Calu3 (cell line): ENCODE measurements around the gene SLC25A43. TPM values are rescaled to one million over a fixed set of nuclear protein-coding genes. Genes with fewer than 3 reads are reported as not detected.

ENCODE experiments used
- BruUV-seq: library from RNA; stranded (reverse); fragments of 400-500 nt; replicated peaks from 2 replicates; lab custom pipeline; 2021; lab: Mats Ljungman, UMichigan
- CTCF ChIA-PET: fragments of 300-600 bp; sonication (Branson Sonifier 250); formaldehyde crosslinking; loops from one replicate; lab custom pipeline; 2022; ENCODE audit warnings: antibody characterized with exemption; lab: Charles Lee
- DNase-seq: peaks from one replicate; pipeline ENCODE4 v3.0.0; 2022
- H3K27ac Mint-ChIP-seq: one replicate; pipeline ENCODE4 v1.8.0; 2022; ENCODE audit warnings: mixed read lengths; ENCODE audit not compliant: unreplicated experiment
- H3K27me3 Mint-ChIP-seq: one replicate; pipeline ENCODE4 v1.8.0; 2022; ENCODE audit warnings: mixed read lengths; ENCODE audit not compliant: unreplicated experiment
- H3K36me3 Mint-ChIP-seq: one replicate; pipeline ENCODE4 v1.8.0; 2022; ENCODE audit warnings: mild to moderate bottlenecking, moderate library complexity, mixed read lengths; ENCODE audit not compliant: insufficient read depth, unreplicated experiment
- H3K4me1 Mint-ChIP-seq: one replicate; pipeline ENCODE4 v1.8.0; 2022; ENCODE audit warnings: mild to moderate bottlenecking, low read depth, mixed read lengths; ENCODE audit not compliant: unreplicated experiment
- H3K4me3 Mint-ChIP-seq: one replicate; pipeline ENCODE4 v1.8.0; 2022; ENCODE audit warnings: mild to moderate bottlenecking, low read depth, moderate library complexity, mixed read lengths; ENCODE audit not compliant: unreplicated experiment
- H3K9me3 Mint-ChIP-seq: one replicate; pipeline ENCODE4 v1.8.0; 2022; ENCODE audit warnings: low read depth, mixed read lengths; ENCODE audit not compliant: unreplicated experiment
- intact Hi-C: fragments of 100-400 bp; cut with micrococcal nuclease; formaldehyde crosslinking; loops from one replicate; pipeline ENCODE4 v1.10.0; 2022; ENCODE audit not compliant: unreplicated experiment
- total RNA-seq: library from RNA; stranded (reverse); gene quantifications from 2 replicates; pipeline ENCODE4 v1.2.3, GENCODE V29; 2022
- TF ChIP-seq, protein P1 (sequence below): fragments of 200-600 bp; IDR thresholded peaks from one replicate; pipeline ENCODE4 v1.8.0; 2022; ENCODE audit warnings: antibody characterized with exemption; ENCODE audit not compliant: unreplicated experiment

Gene SLC25A43
- total RNA-seq, 1 experiment from 2014 or later = 15.5 TPM

DNA sequence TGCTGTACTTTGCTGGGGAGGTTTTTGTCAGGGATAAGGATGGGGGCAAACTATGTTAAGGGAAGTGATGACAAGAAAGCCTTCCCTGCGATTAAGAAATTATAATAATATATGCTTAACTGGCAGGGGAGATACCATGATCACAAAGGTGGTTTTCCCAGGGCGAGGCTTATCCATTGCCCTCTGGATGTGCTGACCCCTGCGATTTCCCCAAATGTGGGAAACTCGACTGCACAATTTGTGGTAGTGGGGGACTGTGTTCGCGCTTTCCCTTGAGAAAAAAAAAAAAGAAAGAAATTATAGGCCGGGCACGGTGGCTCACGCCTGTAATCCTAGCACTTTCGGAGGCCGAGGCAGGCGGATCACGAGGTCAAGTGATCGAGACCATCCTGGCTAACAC is 24.5 kb downstream of the SLC25A43 start:
- intact Hi-C loops = no loop called here

DNA sequence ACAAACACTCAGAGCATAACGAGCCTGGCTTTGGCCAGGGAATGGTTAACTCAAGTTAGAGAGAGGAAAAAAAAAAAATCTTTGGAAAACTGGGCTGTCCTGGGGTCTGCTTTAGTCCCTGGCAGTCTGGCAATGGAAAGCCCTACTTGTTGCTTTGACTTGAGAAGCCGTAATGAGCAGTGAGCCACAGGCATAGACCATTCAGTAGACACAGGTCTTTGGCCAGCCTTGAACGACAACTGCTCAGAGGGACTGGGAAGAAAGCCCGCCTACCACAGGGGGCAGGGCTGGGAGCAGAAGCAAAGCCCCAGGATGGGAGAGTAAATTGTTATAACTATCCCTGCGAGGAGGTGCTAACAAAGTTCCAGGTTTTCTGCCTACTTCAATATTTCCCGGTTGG is 25.9 kb downstream of the SLC25A43 start:
- TF ChIP-seq, protein P1, sequence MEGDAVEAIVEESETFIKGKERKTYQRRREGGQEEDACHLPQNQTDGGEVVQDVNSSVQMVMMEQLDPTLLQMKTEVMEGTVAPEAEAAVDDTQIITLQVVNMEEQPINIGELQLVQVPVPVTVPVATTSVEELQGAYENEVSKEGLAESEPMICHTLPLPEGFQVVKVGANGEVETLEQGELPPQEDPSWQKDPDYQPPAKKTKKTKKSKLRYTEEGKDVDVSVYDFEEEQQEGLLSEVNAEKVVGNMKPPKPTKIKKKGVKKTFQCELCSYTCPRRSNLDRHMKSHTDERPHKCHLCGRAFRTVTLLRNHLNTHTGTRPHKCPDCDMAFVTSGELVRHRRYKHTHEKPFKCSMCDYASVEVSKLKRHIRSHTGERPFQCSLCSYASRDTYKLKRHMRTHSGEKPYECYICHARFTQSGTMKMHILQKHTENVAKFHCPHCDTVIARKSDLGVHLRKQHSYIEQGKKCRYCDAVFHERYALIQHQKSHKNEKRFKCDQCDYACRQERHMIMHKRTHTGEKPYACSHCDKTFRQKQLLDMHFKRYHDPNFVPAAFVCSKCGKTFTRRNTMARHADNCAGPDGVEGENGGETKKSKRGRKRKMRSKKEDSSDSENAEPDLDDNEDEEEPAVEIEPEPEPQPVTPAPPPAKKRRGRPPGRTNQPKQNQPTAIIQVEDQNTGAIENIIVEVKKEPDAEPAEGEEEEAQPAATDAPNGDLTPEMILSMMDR = no peak
- intact Hi-C loops = no loop called here
- CTCF ChIA-PET = no interaction called here
- Mint-ChIP-seq H3K27ac (no peak overlapping the region), H3K4me1 (peaks cover under 1% of the 10 kb centered on the region), H3K36me3 (peaks cover 7% of the 10 kb centered on the region), H3K4me3 (no peak overlapping the region), H3K9me3 (no peaks in the 10 kb centered on the region), H3K27me3 (no peaks in the 10 kb centered on the region)
- BruUV-seq = no TSS peak
- no peak for DNase-seq

More for the DNA sequence above, 24.5 kb downstream of the SLC25A43 start:
- H3K4me3 Mint-ChIP-seq = no peak overlapping the region
- CTCF ChIA-PET = no interaction called here
- H3K9me3 Mint-ChIP-seq = no peaks in the 10 kb centered on the region
- TF ChIP-seq, protein P1 = no peak
- no peaks in the 10 kb centered on the region for H3K27me3 Mint-ChIP-seq
- no peaks in the 10 kb centered on the region for H3K36me3 Mint-ChIP-seq
- peaks cover 15% of the 10 kb centered on the region for H3K4me1 Mint-ChIP-seq
- BruUV-seq = no TSS peak
- DNase-seq = peak; percentile 15
- no peak overlapping the region for H3K27ac Mint-ChIP-seq

DNA sequence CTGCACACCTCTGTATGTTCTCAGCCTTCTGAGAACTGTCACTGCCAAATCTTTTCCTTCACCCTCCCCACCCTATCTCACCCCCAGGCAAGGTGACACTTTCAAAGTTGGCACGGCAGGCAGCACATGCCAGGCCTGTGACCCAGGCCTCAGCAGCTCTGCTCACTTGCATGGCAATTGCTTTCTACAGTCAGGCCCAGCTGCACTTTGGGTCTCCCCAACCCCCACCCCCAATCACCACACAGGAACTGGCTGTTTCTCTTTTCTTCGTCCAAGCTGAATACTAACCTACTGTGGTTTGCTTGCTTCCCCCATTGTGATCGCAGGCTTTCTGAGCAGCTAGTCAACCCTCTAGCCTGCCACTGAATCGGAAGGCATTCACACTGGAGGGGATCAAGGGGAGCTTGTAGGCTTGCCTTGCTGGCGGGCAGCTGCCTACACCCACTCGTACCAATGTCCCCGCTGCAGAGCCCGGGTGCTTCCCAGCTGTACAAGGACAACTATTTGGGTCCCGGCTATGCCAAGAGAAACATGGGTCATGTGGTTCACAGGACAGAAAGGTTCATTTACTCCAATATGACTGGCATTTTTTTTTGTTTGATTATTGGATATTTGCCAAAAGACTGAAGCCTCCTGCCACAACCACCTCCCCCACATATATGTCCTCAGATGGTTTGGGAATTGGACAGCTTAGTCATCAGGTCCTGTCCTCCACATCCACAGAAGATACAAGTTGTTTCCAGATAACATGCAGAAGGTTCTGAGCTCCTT is 28.1 kb downstream of the SLC25A43 start:
- TF ChIP-seq, protein P1 = no peak
- Mint-ChIP-seq H3K4me3 (no peak overlapping the region), H3K4me1 (no peaks in the 10 kb centered on the region), H3K36me3 (peaks cover 7% of the 10 kb centered on the region), H3K9me3 (no peaks in the 10 kb centered on the region), H3K27me3 (no peaks in the 10 kb centered on the region), H3K27ac (no peak overlapping the region)
- BruUV-seq = no TSS peak
- no peak for DNase-seq
- CTCF ChIA-PET = interaction anchor here (0.6 to 1.3 kb wide), 2 partner anchors 10 to 298 kb away, joined by 3 to 7 read pairs; no protein-coding TSS in a partner anchor
- intact Hi-C loops = no loop called here

DNA sequence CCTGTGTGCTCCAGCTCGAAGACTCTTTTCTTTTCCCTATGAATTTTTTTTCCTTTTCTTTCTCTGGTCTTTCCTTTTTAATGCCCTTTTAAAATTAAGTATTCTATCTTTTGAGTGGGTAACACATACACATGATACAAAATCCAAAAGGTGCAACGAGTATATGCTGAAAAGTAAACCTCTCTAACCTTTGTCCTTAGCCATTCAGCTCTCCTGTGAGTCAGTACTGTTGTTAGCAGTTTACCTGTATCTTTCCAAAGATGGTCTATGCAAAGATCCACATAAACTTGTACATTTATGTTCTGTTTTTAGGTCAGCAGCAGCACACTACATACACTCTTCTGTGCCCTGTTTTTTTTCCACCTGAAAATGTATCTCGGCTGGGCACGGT is 28.7 kb downstream of the SLC25A43 start:
- peaks cover 7% of the 10 kb centered on the region for H3K36me3 Mint-ChIP-seq
- CTCF ChIA-PET = no interaction called here
- intact Hi-C loops = no loop called here
- no peak overlapping the region for H3K4me3 Mint-ChIP-seq
- DNase-seq = no peak
- no peaks in the 10 kb centered on the region for H3K27me3 Mint-ChIP-seq
- BruUV-seq = no TSS peak
- H3K9me3 Mint-ChIP-seq = no peaks in the 10 kb centered on the region
- no peak overlapping the region for H3K27ac Mint-ChIP-seq
- TF ChIP-seq, protein P1 = no peak
- H3K4me1 Mint-ChIP-seq = no peaks in the 10 kb centered on the region
